Stimulated activated CD8-positive, alpha-beta memory T cell treated with anti-CD3 and anti-CD28 coated beads, Interleukin-2, amount 100 ng/mL, for 1 hour (primary cell): Measurements from ENCODE around the gene FAM236D.
"Not testable (repeated sequence)": the region's sequence is repeated elsewhere in the genome, so short reads cannot be mapped to it uniquely, and the experiment has no call there.

Source experiments
- DNase-seq, 2 donors: peaks; one replicate each; pipeline ENCODE4 v3.0.0-alpha.2; 2020; ENCODE audit warnings: low read depth in 2 of 2

FAM236D gene

DNA sequence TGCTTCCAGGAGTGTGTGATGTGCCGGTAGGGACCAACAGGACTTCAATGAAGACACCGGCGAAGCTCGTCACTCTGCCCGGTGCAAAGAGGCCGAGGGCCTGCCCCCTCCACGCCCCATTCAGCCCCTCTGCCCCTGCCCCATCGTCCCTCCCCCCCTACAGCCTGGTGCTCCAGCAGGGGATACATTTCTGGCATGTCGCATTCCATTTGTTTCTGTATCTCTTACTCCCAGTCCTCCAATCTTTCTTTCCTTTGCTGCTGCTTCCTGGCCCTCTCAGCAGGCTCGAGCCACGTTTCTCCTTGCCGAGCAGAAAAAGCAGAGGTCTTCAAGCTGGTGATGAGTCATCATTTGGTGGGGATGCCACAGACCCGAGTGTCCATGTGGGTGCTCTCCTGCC, at the start of gene FAM236D:
FAM236D (minus strand) TSS at position 101 of the 400 bp plus-strand sequence; CDS start at position 1, 100 bp downstream.
- DNase-seq = not testable (repeated sequence)

DNA sequence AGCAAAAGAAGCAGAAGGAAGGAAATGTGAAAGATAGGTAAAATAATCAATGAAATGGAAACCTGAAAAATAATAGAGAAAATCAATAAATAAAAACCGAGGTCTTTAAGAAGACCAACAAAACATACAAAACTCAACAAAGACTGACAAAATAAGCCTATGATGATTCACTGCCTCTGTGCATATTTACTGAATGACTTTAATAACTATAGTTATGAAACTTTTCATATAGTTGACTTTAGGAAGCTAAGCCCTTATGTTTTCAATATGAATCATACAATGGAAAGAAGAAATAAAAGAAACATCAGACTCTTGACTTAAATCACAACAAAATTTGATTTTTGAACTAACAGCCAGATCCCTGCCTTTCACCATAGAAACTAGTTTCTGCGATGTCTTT, 29.5 kb upstream of the FAM236D start:
- DNase-seq = not testable (repeated sequence)

- not testable (repeated sequence) for DNase-seq
These were observed 22.7 kb upstream of the FAM236D start for GRCh38 chrX:72830701-72831100.

- not testable (repeated sequence) for DNase-seq
These were observed 17.6 kb downstream of the FAM236D start for GRCh38 chrX:72790390-72790789.

- DNase-seq = not testable (repeated sequence)
These were observed 19.9 kb downstream of the FAM236D start for GRCh38 chrX:72788142-72788541.

DNA sequence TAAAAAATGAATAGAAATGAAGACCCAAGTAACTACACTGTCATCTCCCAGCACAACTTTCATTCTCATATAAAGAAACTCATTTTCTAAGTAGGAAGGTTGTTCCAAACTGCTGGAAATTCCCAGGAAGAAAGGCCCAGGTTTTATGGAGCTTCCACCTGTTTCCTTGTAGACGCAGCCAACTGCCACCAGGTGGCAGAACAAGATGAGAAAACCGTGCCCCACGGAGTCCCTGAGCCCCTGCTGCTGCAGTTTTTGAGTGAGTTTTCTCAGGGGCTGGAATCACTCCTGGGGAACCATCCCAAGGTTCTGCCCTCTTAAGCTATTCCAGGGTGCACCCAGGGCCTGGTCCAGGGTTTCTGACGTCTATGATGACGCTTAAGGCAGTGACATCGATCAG, 24.0 kb downstream of the FAM236D start:
- not testable (repeated sequence) for DNase-seq

DNA sequence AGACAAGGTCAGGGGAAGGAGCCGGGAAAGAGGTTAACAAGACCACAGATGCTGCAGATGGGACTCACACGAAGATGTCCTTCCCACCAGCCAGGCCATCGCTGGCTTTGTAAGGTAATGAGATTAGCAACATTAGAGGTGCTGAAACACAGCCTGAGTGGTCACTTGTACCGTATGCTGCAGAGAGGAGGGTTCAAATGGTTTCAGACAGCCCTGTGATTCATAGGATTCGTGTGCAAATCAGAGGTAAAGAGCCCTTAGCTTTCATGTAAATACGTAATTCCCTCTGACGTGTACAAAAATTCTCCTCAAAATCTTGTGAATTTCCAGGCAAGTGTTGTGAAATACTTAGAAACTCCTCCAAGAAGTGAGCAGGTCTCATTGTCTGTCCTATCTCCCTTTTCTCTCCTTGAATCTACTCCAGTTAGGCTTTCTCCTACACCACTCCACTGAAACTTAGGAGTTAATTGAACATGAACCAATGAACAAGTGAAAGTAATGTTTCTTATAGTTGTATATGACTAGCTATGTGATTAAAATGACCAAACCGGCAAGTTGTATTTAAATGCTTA, 24.6 kb downstream of the FAM236D start:
- DNase-seq = not testable (repeated sequence)

- DNase-seq = not testable (repeated sequence)
These were observed 25.4 kb downstream of the FAM236D start, which contains the start of gene FAM236B for GRCh38 chrX:72782560-72782959. TSS of gene FAM236B (minus strand) at chrX:72782660. CDS start at chrX:72782560, 100 bp downstream.

GRCh38 chrX:72778146-72778545, 29.9 kb downstream of the FAM236D start:
- DNase-seq = not testable (repeated sequence)

DNA sequence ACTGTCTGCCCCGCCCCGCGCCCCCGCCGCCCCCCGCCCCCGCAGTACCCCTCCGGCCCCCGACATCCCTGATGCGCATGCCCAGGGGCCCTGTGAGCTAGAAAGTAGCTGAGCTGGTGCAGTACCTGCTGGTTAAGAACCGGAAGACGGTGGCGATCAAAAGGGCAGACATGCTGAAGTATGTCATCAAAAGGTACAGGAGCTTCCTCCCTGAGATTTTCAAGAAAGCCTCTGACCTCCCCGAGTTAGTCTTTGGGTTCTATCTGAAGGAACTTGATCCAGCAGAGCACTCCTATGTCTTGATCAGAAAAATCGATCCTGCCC, 30.6 kb downstream of the FAM236D start:
- not testable (repeated sequence) for DNase-seq

- not testable (repeated sequence) for DNase-seq
These were observed 31.1 kb downstream of the FAM236D start, which contains the start of gene DMRTC1B for GRCh38 chrX:72776653-72777466. TSS of gene DMRTC1B (plus strand) at chrX:72776890. CDS start at chrX:72845136, 68,246 bp downstream.

- DNase-seq = not testable (repeated sequence)
These were observed 47.6 kb downstream of the FAM236D start for GRCh38 chrX:72760454-72760853.
